SU-DHL-6 (cell line): Measurements from ENCODE around the gene KMT2E.

Source experiments
- EZH2phosphoT487 ChIP-seq: fragments of 200-600 bp; sonication (generic), shearing (Covaris generic); conservative IDR thresholded peaks from 2 replicates; pipeline ENCODE4 v1.6.1; 2018; ENCODE audit warnings: mild to moderate bottlenecking, antibody characterized with exemption, low read length, moderate library complexity, mixed read lengths
- TF ChIP-seq, protein P1 (sequence below): fragments of 200-600 bp; sonication (generic); IDR thresholded peaks from one replicate; pipeline ENCODE4 v1.5.1; 2017; ENCODE audit warnings: antibody characterized with exemption, mild to moderate bottlenecking, low read length, moderate library complexity; ENCODE audit not compliant: insufficient read depth, poor library complexity, severe bottlenecking

DNA sequence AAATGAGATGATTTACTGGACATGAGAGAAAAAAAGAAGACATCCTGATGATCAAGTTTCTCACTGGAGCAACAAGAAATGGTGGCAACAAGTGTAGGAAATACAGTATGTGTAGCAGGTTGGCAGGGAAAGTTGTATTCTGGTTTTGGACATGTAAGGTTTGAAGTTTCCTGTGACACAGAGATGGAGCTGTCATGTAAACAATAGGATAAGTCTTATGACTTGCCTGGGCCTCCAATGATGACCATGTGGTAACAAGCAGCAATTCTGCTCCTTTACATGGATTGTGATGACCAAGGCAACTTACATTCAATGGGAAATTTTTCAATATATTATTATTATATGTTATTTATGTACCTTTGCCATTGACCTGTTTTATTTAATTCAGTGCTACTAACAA lies 125.4 kb downstream of the KMT2E start:
- TF ChIP-seq, protein P1, sequence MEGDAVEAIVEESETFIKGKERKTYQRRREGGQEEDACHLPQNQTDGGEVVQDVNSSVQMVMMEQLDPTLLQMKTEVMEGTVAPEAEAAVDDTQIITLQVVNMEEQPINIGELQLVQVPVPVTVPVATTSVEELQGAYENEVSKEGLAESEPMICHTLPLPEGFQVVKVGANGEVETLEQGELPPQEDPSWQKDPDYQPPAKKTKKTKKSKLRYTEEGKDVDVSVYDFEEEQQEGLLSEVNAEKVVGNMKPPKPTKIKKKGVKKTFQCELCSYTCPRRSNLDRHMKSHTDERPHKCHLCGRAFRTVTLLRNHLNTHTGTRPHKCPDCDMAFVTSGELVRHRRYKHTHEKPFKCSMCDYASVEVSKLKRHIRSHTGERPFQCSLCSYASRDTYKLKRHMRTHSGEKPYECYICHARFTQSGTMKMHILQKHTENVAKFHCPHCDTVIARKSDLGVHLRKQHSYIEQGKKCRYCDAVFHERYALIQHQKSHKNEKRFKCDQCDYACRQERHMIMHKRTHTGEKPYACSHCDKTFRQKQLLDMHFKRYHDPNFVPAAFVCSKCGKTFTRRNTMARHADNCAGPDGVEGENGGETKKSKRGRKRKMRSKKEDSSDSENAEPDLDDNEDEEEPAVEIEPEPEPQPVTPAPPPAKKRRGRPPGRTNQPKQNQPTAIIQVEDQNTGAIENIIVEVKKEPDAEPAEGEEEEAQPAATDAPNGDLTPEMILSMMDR, result no peak
- TF ChIP-seq EZH2phosphoT487, result no peak
